ENCODE measurements around the gene TSFM.

DNA sequence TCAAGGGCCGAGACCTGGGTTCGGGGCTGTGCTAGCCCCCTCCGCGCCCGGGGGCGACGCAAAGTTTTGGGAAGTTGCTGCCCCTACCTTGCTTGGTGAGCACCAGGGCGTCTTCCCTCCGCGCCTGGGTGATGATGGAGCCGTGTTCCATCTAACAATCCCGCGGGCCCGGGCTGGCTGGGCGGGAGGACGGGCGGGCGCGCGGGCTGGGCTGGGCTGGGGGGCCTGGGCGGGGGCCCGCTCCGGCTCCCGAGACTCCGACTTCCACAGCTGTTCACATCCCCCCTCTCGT lies 63.6 kb downstream of the TSFM start:
- TF ChIP-seq, protein P1, sequence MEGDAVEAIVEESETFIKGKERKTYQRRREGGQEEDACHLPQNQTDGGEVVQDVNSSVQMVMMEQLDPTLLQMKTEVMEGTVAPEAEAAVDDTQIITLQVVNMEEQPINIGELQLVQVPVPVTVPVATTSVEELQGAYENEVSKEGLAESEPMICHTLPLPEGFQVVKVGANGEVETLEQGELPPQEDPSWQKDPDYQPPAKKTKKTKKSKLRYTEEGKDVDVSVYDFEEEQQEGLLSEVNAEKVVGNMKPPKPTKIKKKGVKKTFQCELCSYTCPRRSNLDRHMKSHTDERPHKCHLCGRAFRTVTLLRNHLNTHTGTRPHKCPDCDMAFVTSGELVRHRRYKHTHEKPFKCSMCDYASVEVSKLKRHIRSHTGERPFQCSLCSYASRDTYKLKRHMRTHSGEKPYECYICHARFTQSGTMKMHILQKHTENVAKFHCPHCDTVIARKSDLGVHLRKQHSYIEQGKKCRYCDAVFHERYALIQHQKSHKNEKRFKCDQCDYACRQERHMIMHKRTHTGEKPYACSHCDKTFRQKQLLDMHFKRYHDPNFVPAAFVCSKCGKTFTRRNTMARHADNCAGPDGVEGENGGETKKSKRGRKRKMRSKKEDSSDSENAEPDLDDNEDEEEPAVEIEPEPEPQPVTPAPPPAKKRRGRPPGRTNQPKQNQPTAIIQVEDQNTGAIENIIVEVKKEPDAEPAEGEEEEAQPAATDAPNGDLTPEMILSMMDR (IDR thresholded peaks at IDR 0.05; ENCODE audit: low read depth, low read length, poor library complexity, severe bottlenecking): no peak
- no peak for TF ChIP-seq EZH2phosphoT487 (IDR thresholded peaks at IDR 0.05; ENCODE audit: borderline replicate concordance, low read length)

Measured in DOHH2 (cell line).